Measurements from ENCODE around the gene DNM1. TPM values are rescaled to one million over a fixed set of nuclear protein-coding genes. Genes with fewer than 3 reads are reported as not detected.

DNM1 gene
- total RNA-seq, 2 experiments from 2014 or later, result 0.35 to 1.8 TPM

DNA sequence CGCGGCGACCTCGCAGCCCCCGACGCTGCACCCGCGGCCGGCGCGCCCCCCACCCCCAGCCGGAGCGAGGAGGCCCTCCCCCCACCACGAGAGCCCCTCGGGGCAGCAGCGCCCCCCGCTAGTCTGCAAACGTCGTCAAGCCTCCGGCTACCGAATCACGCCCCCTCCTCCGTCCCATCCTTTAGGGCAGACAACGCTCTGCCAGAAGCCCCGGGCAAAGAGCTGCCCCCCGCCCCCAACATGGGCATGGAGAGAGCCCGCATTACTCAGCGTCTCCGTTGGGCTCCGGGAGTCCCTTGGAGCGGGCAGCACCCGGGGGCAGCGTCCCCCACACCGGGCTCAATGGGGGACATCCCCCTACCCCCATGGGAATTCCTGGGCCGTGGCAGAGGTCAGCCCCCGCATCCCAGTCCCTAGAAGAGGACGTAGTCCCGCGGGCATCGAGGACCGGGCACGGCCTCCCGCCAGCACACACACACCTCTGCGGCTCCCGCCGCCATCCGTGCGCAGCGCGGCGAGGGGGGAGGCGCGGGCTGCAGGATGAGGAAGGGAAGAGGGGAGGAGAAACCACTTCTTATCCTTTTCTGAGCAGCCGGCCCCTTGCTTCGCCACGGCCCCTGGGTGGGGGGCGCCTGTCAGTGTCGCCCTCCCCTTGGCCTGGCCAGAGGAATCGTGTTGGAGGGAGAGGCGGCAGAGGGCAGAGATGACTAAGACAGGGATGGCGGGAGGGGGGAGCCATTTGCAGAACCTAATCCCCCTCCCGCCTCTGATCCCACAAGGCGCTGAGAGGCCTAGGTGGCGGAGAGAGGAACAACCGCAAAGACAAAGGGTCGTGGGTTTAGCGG lies 750 bp downstream of the DNM1 start:
- intact Hi-C loops (cut with micrococcal nuclease; ENCODE audit: unreplicated experiment), result loop anchor here (5.0 kb wide), 1 partner anchor 138 kb away; the partner anchor contains the start of gene SLC27A4
- peaks cover 14% of the 10 kb centered on the region for H3K4me1 ChIP-seq (ENCODE audit: insufficient read depth, low read length, poor library complexity, severe bottlenecking)
- peak overlapping the region; percentile 28; the same call in 1 of the 2 replicates for H2AFZ ChIP-seq (ENCODE audit: low read length)
- DNase-seq (ENCODE audit: low spot score), result no peak
- peak overlapping the region; percentile 64 for H3K4me3 ChIP-seq (ENCODE audit: low read depth, low read length, poor library complexity, severe bottlenecking)
- peak overlapping the region; percentile 82 for H3K4me2 ChIP-seq (ENCODE audit: low read length)
- H3K9me3 ChIP-seq (ENCODE audit: low read length), result no peaks in the 10 kb centered on the region
- ChIA-PET CTCF (ENCODE audit: unreplicated experiment) (no interaction called here), POLR2A (no interaction called here)
- no TSS peak for BruUV-seq (replicated peaks)
- TF ChIP-seq, protein P1, sequence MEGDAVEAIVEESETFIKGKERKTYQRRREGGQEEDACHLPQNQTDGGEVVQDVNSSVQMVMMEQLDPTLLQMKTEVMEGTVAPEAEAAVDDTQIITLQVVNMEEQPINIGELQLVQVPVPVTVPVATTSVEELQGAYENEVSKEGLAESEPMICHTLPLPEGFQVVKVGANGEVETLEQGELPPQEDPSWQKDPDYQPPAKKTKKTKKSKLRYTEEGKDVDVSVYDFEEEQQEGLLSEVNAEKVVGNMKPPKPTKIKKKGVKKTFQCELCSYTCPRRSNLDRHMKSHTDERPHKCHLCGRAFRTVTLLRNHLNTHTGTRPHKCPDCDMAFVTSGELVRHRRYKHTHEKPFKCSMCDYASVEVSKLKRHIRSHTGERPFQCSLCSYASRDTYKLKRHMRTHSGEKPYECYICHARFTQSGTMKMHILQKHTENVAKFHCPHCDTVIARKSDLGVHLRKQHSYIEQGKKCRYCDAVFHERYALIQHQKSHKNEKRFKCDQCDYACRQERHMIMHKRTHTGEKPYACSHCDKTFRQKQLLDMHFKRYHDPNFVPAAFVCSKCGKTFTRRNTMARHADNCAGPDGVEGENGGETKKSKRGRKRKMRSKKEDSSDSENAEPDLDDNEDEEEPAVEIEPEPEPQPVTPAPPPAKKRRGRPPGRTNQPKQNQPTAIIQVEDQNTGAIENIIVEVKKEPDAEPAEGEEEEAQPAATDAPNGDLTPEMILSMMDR (conservative IDR thresholded peaks at IDR 0.05; ENCODE audit: low read length), result no peak
- 0 out of 2 replicates have a peak, but pooled peaks have one; percentile 62 for TF ChIP-seq EZH2phosphoT487 (IDR thresholded peaks at IDR 0.05; ENCODE audit: borderline replicate concordance, low read depth, low read length)
- no peaks in the 10 kb centered on the region for H3K79me2 ChIP-seq (ENCODE audit: insufficient read depth, low read depth, low read length)
- H3K36me3 ChIP-seq (ENCODE audit: insufficient read depth, low read length), result no peaks in the 10 kb centered on the region
- H4K20me1 ChIP-seq (ENCODE audit: insufficient read depth, low read length), result no peaks in the 10 kb centered on the region
- H3K9me2 ChIP-seq (ENCODE audit: insufficient read depth, low read length), result no peaks in the 10 kb centered on the region
- H3K27ac ChIP-seq (ENCODE audit: low read depth, low read length, poor library complexity, severe bottlenecking), result no peak overlapping the region

DNA sequence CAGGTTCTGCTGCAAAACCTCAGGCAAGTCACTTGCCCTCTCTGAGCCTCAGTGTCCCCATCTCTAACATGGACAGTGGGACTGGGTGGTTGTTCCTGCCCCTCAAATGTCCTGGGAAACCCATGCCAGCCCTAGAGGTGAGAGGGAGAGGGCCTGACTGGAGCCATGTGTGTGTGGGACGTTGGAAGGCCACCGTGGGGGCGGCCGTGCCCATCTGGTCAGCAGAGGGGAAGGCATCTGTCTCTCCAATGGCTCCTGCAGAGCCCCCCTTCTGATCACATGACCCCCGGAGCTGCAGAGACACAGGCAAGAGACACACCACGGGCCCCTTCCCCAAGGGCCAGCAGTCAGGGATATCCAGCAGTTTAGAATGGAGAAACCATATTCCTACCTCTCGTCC lies 1.7 kb downstream of the DNM1 start:
- DNase-seq (ENCODE audit: low spot score), result no peak
- Histone ChIP-seq H2AFZ (ENCODE audit: low read length) (no peak overlapping the region), H3K27ac (ENCODE audit: low read depth, low read length, poor library complexity, severe bottlenecking) (no peak overlapping the region), H3K36me3 (ENCODE audit: insufficient read depth, low read length) (no peaks in the 10 kb centered on the region), H4K20me1 (ENCODE audit: insufficient read depth, low read length) (no peaks in the 10 kb centered on the region), H3K9me3 (ENCODE audit: low read length) (no peaks in the 10 kb centered on the region), H3K79me2 (ENCODE audit: insufficient read depth, low read depth, low read length) (no peaks in the 10 kb centered on the region), H3K9me2 (ENCODE audit: insufficient read depth, low read length) (no peaks in the 10 kb centered on the region), H3K4me3 (ENCODE audit: low read depth, low read length, poor library complexity, severe bottlenecking) (no peak overlapping the region), H3K4me2 (ENCODE audit: low read length) (no peak overlapping the region), H3K4me1 (ENCODE audit: insufficient read depth, low read length, poor library complexity, severe bottlenecking) (peaks cover 14% of the 10 kb centered on the region)
- ChIA-PET POLR2A (no interaction called here), CTCF (ENCODE audit: unreplicated experiment) (interaction anchor here (0.6 kb wide), 1 partner anchor 17 kb away, joined by 3 read pairs; no protein-coding TSS in a partner anchor)
- no TSS peak for BruUV-seq (replicated peaks)
- intact Hi-C loops (cut with micrococcal nuclease; ENCODE audit: unreplicated experiment), result loop anchor here (5.0 kb wide), 1 partner anchor 137 kb away; the partner anchor contains the start of gene SLC27A4
- TF ChIP-seq EZH2phosphoT487 (IDR thresholded peaks at IDR 0.05; ENCODE audit: borderline replicate concordance, low read depth, low read length), result no peak
- TF ChIP-seq, protein P1 (conservative IDR thresholded peaks at IDR 0.05; ENCODE audit: low read length), result no peak
